ENCODE results near the gene KRT7. TPM values are rescaled to one million over a fixed set of nuclear protein-coding genes. Genes with fewer than 3 reads are reported as not detected.

KRT7 gene
- total and polyA plus RNA-seq, 2 donors (not counting 1 experiment from before 2014, with no cell fraction given), result not detected

DNA sequence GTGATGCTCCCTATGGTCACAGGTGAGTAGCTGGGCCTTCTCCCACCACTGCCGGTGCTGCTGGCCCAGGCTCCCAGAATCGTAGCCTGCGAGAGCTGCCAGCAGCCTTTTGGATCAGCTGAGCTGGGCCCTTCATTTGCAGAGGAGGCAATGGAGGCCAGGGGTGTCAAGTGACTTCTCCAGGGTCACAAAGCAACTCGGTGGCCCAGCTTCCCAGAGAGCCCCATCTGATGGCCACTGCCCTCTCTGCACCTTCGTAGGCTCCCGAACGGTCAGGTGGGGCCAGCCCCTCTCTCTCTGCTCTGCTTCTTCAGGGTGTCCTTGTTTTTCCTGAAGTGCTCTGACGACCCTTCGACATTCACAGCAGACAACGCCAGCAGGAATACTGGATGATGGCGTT lies 45.8 kb upstream of the KRT7 start:
- ChIA-PET POLR2A (no interaction called here), CTCF (no interaction called here)
- Histone ChIP-seq H3K36me3 (replicated peaks in 1 of 2; ENCODE audit: control extremely low read depth in 1 of 2, control insufficient read depth in 1 of 2, extremely low read depth in 1 of 2, insufficient read depth in 2 of 2, low read length in 1 of 2) (no peaks in the 10 kb centered on the region), H3K4me3 (ENCODE audit: control extremely low read depth in 1 of 5, extremely low read depth in 1 of 5, insufficient read depth in 1 of 5, low read depth in 2 of 5, low read length in 4 of 5) (no peak overlapping the region), H3K9me3 (ENCODE audit: control extremely low read depth in 1 of 3, control insufficient read depth in 2 of 3, insufficient read depth in 1 of 3, low read length in 2 of 3) (no peaks in the 10 kb centered on the region), H3K27ac (ENCODE audit: low read length in 2 of 2) (no peak overlapping the region), H2AFZ (ENCODE audit: insufficient read depth, low read depth, low read length, poor library complexity, severe bottlenecking) (no peak overlapping the region), H4K20me1 (ENCODE audit: control insufficient read depth, insufficient read depth, low read length, poor library complexity, severe bottlenecking) (no peaks in the 10 kb centered on the region), H3K27me3 (replicated peaks in 1 of 4; ENCODE audit: control extremely low read depth in 1 of 4, control insufficient read depth in 3 of 4, insufficient read depth in 4 of 4, low read length in 3 of 4) (no peaks in the 10 kb centered on the region), H3K9ac (ENCODE audit: low read length) (no peak overlapping the region), H3K79me2 (ENCODE audit: control insufficient read depth, insufficient read depth, low read length) (no peaks in the 10 kb centered on the region), H3K4me1 (ENCODE audit: control insufficient read depth in 2 of 2, insufficient read depth in 2 of 2, low read length in 2 of 2) (no peaks in the 10 kb centered on the region), H3K4me2 (replicated peaks; ENCODE audit: low read depth, low read length, poor library complexity, severe bottlenecking) (no peak overlapping the region)
- Mint-ChIP-seq H3K4me1 (no peaks in the 10 kb centered on the region), H3K27me3 (peaks cover 4% of the 10 kb centered on the region), H3K27ac (no peak overlapping the region), H3K9me3 (ENCODE audit: insufficient read depth) (no peaks in the 10 kb centered on the region), H3K4me3 (no peak overlapping the region)
- ATAC-seq (ENCODE audit: low read depth), result no peak
- TF ChIP-seq EZH2 (IDR thresholded peaks at IDR 0.05; ENCODE audit: borderline replicate concordance, insufficient read depth, low read depth, low read length, poor library complexity, severe bottlenecking), result no peak
- TF ChIP-seq, protein P1, sequence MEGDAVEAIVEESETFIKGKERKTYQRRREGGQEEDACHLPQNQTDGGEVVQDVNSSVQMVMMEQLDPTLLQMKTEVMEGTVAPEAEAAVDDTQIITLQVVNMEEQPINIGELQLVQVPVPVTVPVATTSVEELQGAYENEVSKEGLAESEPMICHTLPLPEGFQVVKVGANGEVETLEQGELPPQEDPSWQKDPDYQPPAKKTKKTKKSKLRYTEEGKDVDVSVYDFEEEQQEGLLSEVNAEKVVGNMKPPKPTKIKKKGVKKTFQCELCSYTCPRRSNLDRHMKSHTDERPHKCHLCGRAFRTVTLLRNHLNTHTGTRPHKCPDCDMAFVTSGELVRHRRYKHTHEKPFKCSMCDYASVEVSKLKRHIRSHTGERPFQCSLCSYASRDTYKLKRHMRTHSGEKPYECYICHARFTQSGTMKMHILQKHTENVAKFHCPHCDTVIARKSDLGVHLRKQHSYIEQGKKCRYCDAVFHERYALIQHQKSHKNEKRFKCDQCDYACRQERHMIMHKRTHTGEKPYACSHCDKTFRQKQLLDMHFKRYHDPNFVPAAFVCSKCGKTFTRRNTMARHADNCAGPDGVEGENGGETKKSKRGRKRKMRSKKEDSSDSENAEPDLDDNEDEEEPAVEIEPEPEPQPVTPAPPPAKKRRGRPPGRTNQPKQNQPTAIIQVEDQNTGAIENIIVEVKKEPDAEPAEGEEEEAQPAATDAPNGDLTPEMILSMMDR (IDR thresholded peaks at IDR 0.05), result no peak
- 89% methylated on average over 11 of the region's 11 CpGs for WGBS (ENCODE audit: insufficient coverage)
- intact Hi-C loops (cut with micrococcal nuclease), result no loop called here
- DNase-seq, result no peak

DNA sequence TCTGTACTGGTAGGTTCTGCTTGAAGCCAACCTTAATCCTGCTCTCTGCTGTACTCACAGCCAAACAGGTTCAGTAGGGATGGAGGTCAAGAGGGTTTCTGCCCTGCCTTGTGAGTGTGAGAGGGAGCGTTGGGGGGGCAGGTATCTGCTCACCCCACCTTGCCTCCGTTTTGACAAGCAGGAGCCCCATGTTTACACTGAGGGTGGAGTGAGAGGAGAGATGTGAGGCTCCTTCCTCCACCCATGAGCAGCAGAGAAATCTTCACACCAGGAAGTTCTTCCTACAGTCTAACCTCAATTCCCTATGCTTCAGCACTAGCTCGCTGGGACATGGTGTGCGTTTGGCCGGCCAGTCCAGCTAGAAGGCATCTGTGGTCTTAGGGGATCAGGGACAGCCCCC lies 45.4 kb upstream of the KRT7 start:
- Histone ChIP-seq H3K4me2 (replicated peaks; ENCODE audit: low read depth, low read length, poor library complexity, severe bottlenecking) (no peak overlapping the region), H3K27ac (ENCODE audit: low read length in 2 of 2) (no peak overlapping the region), H3K9me3 (ENCODE audit: control extremely low read depth in 1 of 3, control insufficient read depth in 2 of 3, insufficient read depth in 1 of 3, low read length in 2 of 3) (no peaks in the 10 kb centered on the region), H3K36me3 (replicated peaks in 1 of 2; ENCODE audit: control extremely low read depth in 1 of 2, control insufficient read depth in 1 of 2, extremely low read depth in 1 of 2, insufficient read depth in 2 of 2, low read length in 1 of 2) (no peaks in the 10 kb centered on the region), H3K9ac (ENCODE audit: low read length) (no peak overlapping the region), H2AFZ (ENCODE audit: insufficient read depth, low read depth, low read length, poor library complexity, severe bottlenecking) (no peak overlapping the region), H3K27me3 (replicated peaks in 1 of 4; ENCODE audit: control extremely low read depth in 1 of 4, control insufficient read depth in 3 of 4, insufficient read depth in 4 of 4, low read length in 3 of 4) (no peaks in the 10 kb centered on the region), H4K20me1 (ENCODE audit: control insufficient read depth, insufficient read depth, low read length, poor library complexity, severe bottlenecking) (no peaks in the 10 kb centered on the region), H3K4me1 (ENCODE audit: control insufficient read depth in 2 of 2, insufficient read depth in 2 of 2, low read length in 2 of 2) (no peaks in the 10 kb centered on the region), H3K79me2 (ENCODE audit: control insufficient read depth, insufficient read depth, low read length) (no peaks in the 10 kb centered on the region), H3K4me3 (ENCODE audit: control extremely low read depth in 1 of 5, extremely low read depth in 1 of 5, insufficient read depth in 1 of 5, low read depth in 2 of 5, low read length in 4 of 5) (no peak overlapping the region)
- Mint-ChIP-seq H3K9me3 (ENCODE audit: insufficient read depth) (no peaks in the 10 kb centered on the region), H3K4me3 (no peak overlapping the region), H3K27ac (no peak overlapping the region), H3K4me1 (no peaks in the 10 kb centered on the region), H3K27me3 (peaks cover 8% of the 10 kb centered on the region)
- ChIA-PET POLR2A (no interaction called here), CTCF (no interaction called here)
- ATAC-seq (ENCODE audit: low read depth) (no peak), DNase-seq (no peak)
- WGBS (ENCODE audit: insufficient coverage), result 100% methylated on average over 3 of the region's 5 CpGs
- intact Hi-C loops (cut with micrococcal nuclease), result no loop called here
- TF ChIP-seq EZH2 (IDR thresholded peaks at IDR 0.05; ENCODE audit: borderline replicate concordance, insufficient read depth, low read depth, low read length, poor library complexity, severe bottlenecking), result no peak
- TF ChIP-seq, protein P1 (IDR thresholded peaks at IDR 0.05), result no peak
